ENCODE measurements around the gene FIGNL1. TPM values are rescaled to one million over a fixed set of nuclear protein-coding genes. Genes with fewer than 3 reads are reported as not detected.

FIGNL1 gene
- total and polyA plus RNA-seq, 2 experiments from 2014 or later: 3.3 to 7.9 TPM

- Histone ChIP-seq H3K4me3 (no peak overlapping the region), H3K9me3 (ENCODE audit: low read depth) (no peaks in the 10 kb centered on the region), H3K27ac (no peak overlapping the region), H3K36me3 (no peaks in the 10 kb centered on the region), H3K27me3 (no peaks in the 10 kb centered on the region), H3K4me1 (ENCODE audit: low read depth) (no peaks in the 10 kb centered on the region)
- DNase-seq (ENCODE audit: low read depth in 1 of 2, low spot score in 1 of 2): no peak
- TF ChIP-seq, protein P1, sequence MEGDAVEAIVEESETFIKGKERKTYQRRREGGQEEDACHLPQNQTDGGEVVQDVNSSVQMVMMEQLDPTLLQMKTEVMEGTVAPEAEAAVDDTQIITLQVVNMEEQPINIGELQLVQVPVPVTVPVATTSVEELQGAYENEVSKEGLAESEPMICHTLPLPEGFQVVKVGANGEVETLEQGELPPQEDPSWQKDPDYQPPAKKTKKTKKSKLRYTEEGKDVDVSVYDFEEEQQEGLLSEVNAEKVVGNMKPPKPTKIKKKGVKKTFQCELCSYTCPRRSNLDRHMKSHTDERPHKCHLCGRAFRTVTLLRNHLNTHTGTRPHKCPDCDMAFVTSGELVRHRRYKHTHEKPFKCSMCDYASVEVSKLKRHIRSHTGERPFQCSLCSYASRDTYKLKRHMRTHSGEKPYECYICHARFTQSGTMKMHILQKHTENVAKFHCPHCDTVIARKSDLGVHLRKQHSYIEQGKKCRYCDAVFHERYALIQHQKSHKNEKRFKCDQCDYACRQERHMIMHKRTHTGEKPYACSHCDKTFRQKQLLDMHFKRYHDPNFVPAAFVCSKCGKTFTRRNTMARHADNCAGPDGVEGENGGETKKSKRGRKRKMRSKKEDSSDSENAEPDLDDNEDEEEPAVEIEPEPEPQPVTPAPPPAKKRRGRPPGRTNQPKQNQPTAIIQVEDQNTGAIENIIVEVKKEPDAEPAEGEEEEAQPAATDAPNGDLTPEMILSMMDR (IDR thresholded peaks at IDR 0.05; ENCODE audit: low read depth, low read length): no peak
Observed at GRCh38 chr7:50486512-50486911, 36.4 kb upstream of the FIGNL1 start.

DNA sequence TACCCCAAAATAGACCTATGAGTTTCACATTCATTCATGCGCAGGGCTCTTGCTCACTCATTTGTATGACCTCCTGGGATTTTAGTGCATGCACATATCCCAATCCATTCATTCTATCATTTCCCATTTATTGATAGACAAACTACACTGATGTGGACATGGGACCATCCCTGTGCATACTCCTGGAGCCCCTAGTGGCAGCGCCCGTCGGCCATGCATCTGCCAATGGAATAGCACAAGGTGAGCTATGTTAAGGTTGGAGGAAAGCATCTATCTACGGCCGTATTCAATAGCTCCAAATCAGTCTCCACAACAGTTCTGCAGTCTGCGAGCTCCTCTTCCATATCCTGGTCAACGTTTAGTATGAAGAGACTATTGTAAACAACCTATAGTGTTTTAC lies 31.7 kb upstream of the FIGNL1 start:
- no peaks in the 10 kb centered on the region for H3K9me3 ChIP-seq (ENCODE audit: low read depth)
- no peaks in the 10 kb centered on the region for H3K36me3 ChIP-seq
- no peak overlapping the region for H3K4me3 ChIP-seq
- TF ChIP-seq, protein P1 (IDR thresholded peaks at IDR 0.05; ENCODE audit: low read depth, low read length): peak; percentile 7
- H3K27ac ChIP-seq: no peak overlapping the region
- H3K4me1 ChIP-seq (ENCODE audit: low read depth): no peaks in the 10 kb centered on the region
- H3K27me3 ChIP-seq: no peaks in the 10 kb centered on the region
- no peak for DNase-seq (ENCODE audit: low read depth in 1 of 2, low spot score in 1 of 2)

GRCh38 chr7:50480797-50481196 lies 30.6 kb upstream of the FIGNL1 start:
- TF ChIP-seq, protein P1 (IDR thresholded peaks at IDR 0.05; ENCODE audit: low read depth, low read length): no peak
- no peak for DNase-seq (ENCODE audit: low read depth in 1 of 2, low spot score in 1 of 2)
- Histone ChIP-seq H3K36me3 (no peaks in the 10 kb centered on the region), H3K4me1 (ENCODE audit: low read depth) (no peaks in the 10 kb centered on the region), H3K27ac (no peak overlapping the region), H3K9me3 (ENCODE audit: low read depth) (no peaks in the 10 kb centered on the region), H3K27me3 (no peaks in the 10 kb centered on the region), H3K4me3 (no peak overlapping the region)

DNA sequence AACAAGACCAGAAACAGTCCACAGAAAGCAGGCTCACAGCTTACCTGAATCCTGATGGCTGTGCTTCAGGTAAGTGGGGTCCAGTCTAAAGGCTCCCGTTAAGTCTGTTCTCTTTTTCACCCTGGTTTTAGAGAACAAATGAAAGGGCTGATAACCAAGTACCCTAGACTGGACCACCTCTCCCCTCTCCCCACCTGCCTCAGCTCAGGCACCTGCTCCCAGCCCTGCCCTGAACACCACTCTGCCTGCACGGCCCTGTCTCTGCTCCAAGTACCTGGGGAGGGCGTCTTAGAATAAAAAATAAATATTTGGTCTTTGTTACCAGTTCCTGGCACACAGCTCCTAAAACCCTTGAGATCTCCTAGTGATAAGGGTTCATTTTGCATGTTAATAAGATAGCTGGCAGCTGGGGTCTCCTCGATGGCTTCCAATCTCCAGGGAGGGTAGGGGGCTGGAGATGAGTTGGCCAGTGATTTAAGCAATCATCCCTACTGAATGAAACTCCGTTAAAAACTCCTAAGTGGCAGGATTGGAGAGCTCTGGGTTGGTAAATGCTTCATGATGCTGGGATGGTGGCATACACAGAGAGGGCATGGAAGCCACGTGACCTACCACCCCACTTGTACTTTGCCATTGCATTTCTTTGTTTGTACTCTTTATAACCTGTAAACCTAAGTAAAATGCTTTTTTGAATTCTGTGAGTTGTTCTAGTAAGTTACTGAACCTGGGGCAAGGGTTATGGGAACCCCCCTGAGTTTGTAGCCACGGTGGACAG lies 29.8 kb upstream of the FIGNL1 start:
- no peak overlapping the region for H3K27ac ChIP-seq
- TF ChIP-seq, protein P1 (IDR thresholded peaks at IDR 0.05; ENCODE audit: low read depth, low read length): no peak
- H3K27me3 ChIP-seq: no peaks in the 10 kb centered on the region
- DNase-seq (ENCODE audit: low read depth in 1 of 2, low spot score in 1 of 2): no peak
- no peaks in the 10 kb centered on the region for H3K4me1 ChIP-seq (ENCODE audit: low read depth)
- no peak overlapping the region for H3K4me3 ChIP-seq
- no peaks in the 10 kb centered on the region for H3K36me3 ChIP-seq
- no peaks in the 10 kb centered on the region for H3K9me3 ChIP-seq (ENCODE audit: low read depth)

- TF ChIP-seq, protein P1 (IDR thresholded peaks at IDR 0.05; ENCODE audit: low read depth, low read length): no peak
- Histone ChIP-seq H3K27me3 (no peaks in the 10 kb centered on the region), H3K36me3 (no peaks in the 10 kb centered on the region), H3K4me3 (no peak overlapping the region), H3K4me1 (ENCODE audit: low read depth) (no peaks in the 10 kb centered on the region), H3K27ac (no peak overlapping the region), H3K9me3 (ENCODE audit: low read depth) (no peaks in the 10 kb centered on the region)
- DNase-seq (ENCODE audit: low read depth in 1 of 2, low spot score in 1 of 2): no peak
Observed at GRCh38 chr7:50477640-50478039, 27.5 kb upstream of the FIGNL1 start.
